ENCODE measurements around the gene PTPRD. TPM values are rescaled to one million over a fixed set of nuclear protein-coding genes. Genes with fewer than 3 reads are reported as not detected.

Gene PTPRD
- total RNA-seq, 3 donors from 2014 or later: 2.9 to 5.4 (median 3.6) TPM

GRCh38 chr9:9412241-9412640 lies 1200.6 kb downstream of the PTPRD start:
- no peaks in the 10 kb centered on the region for H3K27me3 ChIP-seq
- H3K9me3 ChIP-seq: no peaks in the 10 kb centered on the region
- no peaks in the 10 kb centered on the region for H3K36me3 ChIP-seq
- no peak for DNase-seq (ENCODE audit: low spot score in 2 of 2)
- no peaks in the 10 kb centered on the region for H3K4me1 ChIP-seq
- TF ChIP-seq POLR2AphosphoS5 (IDR thresholded peaks at IDR 0.05) (no peak), CTCF (IDR thresholded peaks at IDR 0.05) (no peak), POLR2A (IDR thresholded peaks at IDR 0.05) (no peak)
- no peak overlapping the region for H3K27ac ChIP-seq
- no peak overlapping the region for H3K4me3 ChIP-seq
- intact Hi-C loops (cut with DNase I; ENCODE audit: low total_unique reads): no loop called here

DNA sequence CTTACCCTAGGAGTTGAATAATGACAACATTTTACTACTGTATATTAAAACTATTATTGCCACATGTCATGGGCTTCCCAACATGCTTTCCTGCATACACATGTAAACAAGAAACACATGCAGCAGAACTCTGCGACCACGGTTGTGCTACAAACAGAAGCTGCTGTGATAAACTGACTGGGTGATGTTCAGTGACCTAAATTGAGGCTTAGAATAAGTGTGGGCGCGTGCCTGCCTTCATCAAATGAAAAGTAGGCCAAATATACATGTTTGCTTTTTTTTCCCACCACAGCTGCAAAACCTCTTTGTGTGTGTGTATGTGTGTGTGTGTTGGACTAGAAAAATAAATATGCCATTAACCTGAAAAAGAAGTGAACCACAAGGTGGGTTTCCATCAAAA lies 1202.1 kb downstream of the PTPRD start:
- TF ChIP-seq CTCF (IDR thresholded peaks at IDR 0.05) (no peak), POLR2A (IDR thresholded peaks at IDR 0.05) (no peak), POLR2AphosphoS5 (IDR thresholded peaks at IDR 0.05) (no peak)
- Histone ChIP-seq H3K36me3 (no peaks in the 10 kb centered on the region), H3K9me3 (no peaks in the 10 kb centered on the region), H3K27me3 (no peaks in the 10 kb centered on the region), H3K4me1 (no peaks in the 10 kb centered on the region), H3K4me3 (no peak overlapping the region), H3K27ac (no peak overlapping the region)
- DNase-seq (ENCODE audit: low spot score in 2 of 2): no peak
- intact Hi-C loops (cut with DNase I; ENCODE audit: low total_unique reads): no loop called here

- no peak for TF ChIP-seq POLR2A (IDR thresholded peaks at IDR 0.05)
- Histone ChIP-seq H3K4me1 (no peaks in the 10 kb centered on the region), H3K4me3 (no peak overlapping the region), H3K9me3 (no peaks in the 10 kb centered on the region), H3K27me3 (no peaks in the 10 kb centered on the region), H3K36me3 (no peaks in the 10 kb centered on the region), H3K27ac (no peak overlapping the region)
- DNase-seq (ENCODE audit: low spot score in 2 of 2): no peak
- intact Hi-C loops (cut with DNase I; ENCODE audit: low total_unique reads): no loop called here
Observed at GRCh38 chr9:9399982-9400381, 1212.8 kb downstream of the PTPRD start.

DNA sequence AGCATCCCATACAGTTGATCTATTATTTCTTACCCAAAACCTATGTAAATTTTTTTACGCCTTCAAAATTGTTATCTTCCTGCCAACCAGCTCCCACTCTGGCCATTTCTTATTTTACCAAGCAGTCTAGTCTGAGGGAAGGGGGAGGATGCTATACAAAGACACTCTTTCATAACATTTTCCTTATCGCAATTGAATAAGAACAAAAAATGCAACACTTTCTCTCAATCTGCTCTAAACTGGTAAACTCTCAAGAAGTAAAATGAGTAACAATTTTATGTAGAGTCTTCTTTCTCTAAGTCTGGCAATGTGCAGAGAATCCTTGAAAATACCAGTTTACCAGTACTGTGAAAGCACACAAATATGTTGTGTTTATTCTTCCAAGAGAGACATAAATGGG lies 1216.3 kb downstream of the PTPRD start:
- Histone ChIP-seq H3K4me3 (no peak overlapping the region), H3K27ac (no peak overlapping the region), H3K36me3 (no peaks in the 10 kb centered on the region), H3K27me3 (no peaks in the 10 kb centered on the region), H3K9me3 (no peaks in the 10 kb centered on the region), H3K4me1 (no peaks in the 10 kb centered on the region)
- DNase-seq (ENCODE audit: low spot score in 2 of 2): no peak
- TF ChIP-seq POLR2AphosphoS5 (IDR thresholded peaks at IDR 0.05) (no peak), CTCF (IDR thresholded peaks at IDR 0.05) (no peak), POLR2A (IDR thresholded peaks at IDR 0.05) (no peak)
- intact Hi-C loops (cut with DNase I; ENCODE audit: low total_unique reads): no loop called here

- TF ChIP-seq CTCF (IDR thresholded peaks at IDR 0.05) (no peak), POLR2A (IDR thresholded peaks at IDR 0.05) (no peak), POLR2AphosphoS5 (IDR thresholded peaks at IDR 0.05) (no peak)
Observed at GRCh38 chr9:9395539-9395938, 1217.3 kb downstream of the PTPRD start.

GRCh38 chr9:9392755-9393154 lies 1220.0 kb downstream of the PTPRD start:
- Histone ChIP-seq H3K27me3 (no peaks in the 10 kb centered on the region), H3K27ac (no peak overlapping the region), H3K36me3 (no peaks in the 10 kb centered on the region), H3K4me3 (no peak overlapping the region), H3K9me3 (no peaks in the 10 kb centered on the region), H3K4me1 (no peaks in the 10 kb centered on the region)
- no peak for DNase-seq (ENCODE audit: low spot score in 2 of 2)
- intact Hi-C loops (cut with DNase I; ENCODE audit: low total_unique reads): no loop called here
- no peak for TF ChIP-seq POLR2AphosphoS5 (IDR thresholded peaks at IDR 0.05)
- no peak for TF ChIP-seq POLR2A (IDR thresholded peaks at IDR 0.05)
- no peak for TF ChIP-seq CTCF (IDR thresholded peaks at IDR 0.05)

More at GRCh38 chr9:9395539-9395938, 1217.3 kb downstream of the PTPRD start:
- no peak for DNase-seq (ENCODE audit: low spot score in 2 of 2)
- Histone ChIP-seq H3K4me1 (no peaks in the 10 kb centered on the region), H3K27ac (no peak overlapping the region), H3K27me3 (no peaks in the 10 kb centered on the region), H3K4me3 (no peak overlapping the region), H3K9me3 (no peaks in the 10 kb centered on the region), H3K36me3 (no peaks in the 10 kb centered on the region)
- intact Hi-C loops (cut with DNase I; ENCODE audit: low total_unique reads): no loop called here
